HUES48 (cell line): ENCODE data around the gene TNNC1.

Source experiments
- H3K27ac ChIP-seq: one replicate; pipeline ENCODE4 v1.7.0; 2013; ENCODE audit warnings: low read depth, low read length, inconsistent platforms
- H3K27me3 ChIP-seq: 2 replicates; pipeline ENCODE4 v1.6.1; 2013; ENCODE audit warnings: mild to moderate bottlenecking, low read length; ENCODE audit not compliant: control insufficient read depth, insufficient read depth
- H3K36me3 ChIP-seq: 2 replicates; pipeline ENCODE4 v1.6.1; 2013; ENCODE audit warnings: low read length; ENCODE audit not compliant: control insufficient read depth, insufficient read depth
- H3K4me1 ChIP-seq: 2 replicates; pipeline ENCODE4 v1.6.1; 2013; ENCODE audit warnings: mild to moderate bottlenecking, low read length; ENCODE audit not compliant: control insufficient read depth, insufficient read depth
- H3K4me3 ChIP-seq: 2 replicates; pipeline ENCODE4 v1.5.1; 2013; ENCODE audit warnings: mild to moderate bottlenecking, low read depth, low read length
- H3K9ac ChIP-seq: 2 replicates; pipeline ENCODE4 v1.6.1; 2013; ENCODE audit warnings: mild to moderate bottlenecking, low read depth, low read length, moderate library complexity
- H3K9me3 ChIP-seq: 2 replicates; pipeline ENCODE4 v1.6.1; 2013; ENCODE audit warnings: low read length; ENCODE audit not compliant: control insufficient read depth, insufficient read depth

The TNNC1 gene

GRCh38 chr3:52492059-52492458 lies 38.2 kb upstream of the TNNC1 start:
- H3K9me3 ChIP-seq = no peaks in the 10 kb centered on the region
- H3K27ac ChIP-seq = no peak overlapping the region
- H3K9ac ChIP-seq = no peak overlapping the region
- H3K36me3 ChIP-seq = peaks cover 57% of the 10 kb centered on the region
- H3K4me1 ChIP-seq = no peaks in the 10 kb centered on the region
- no peaks in the 10 kb centered on the region for H3K27me3 ChIP-seq
- H3K4me3 ChIP-seq = no peak overlapping the region

- no peaks in the 10 kb centered on the region for H3K4me1 ChIP-seq
- H3K27ac ChIP-seq = no peak overlapping the region
- peaks cover 67% of the 10 kb centered on the region for H3K36me3 ChIP-seq
- H3K27me3 ChIP-seq = no peaks in the 10 kb centered on the region
- H3K9ac ChIP-seq = no peak overlapping the region
- H3K4me3 ChIP-seq = no peak overlapping the region
- H3K9me3 ChIP-seq = no peaks in the 10 kb centered on the region
These were observed 37.2 kb upstream of the TNNC1 start for GRCh38 chr3:52490939-52491526.

GRCh38 chr3:52490035-52490938 lies 36.4 kb upstream of the TNNC1 start:
- Histone ChIP-seq H3K36me3 (peaks cover 74% of the 10 kb centered on the region), H3K4me1 (no peaks in the 10 kb centered on the region), H3K27me3 (no peaks in the 10 kb centered on the region), H3K9me3 (no peaks in the 10 kb centered on the region), H3K27ac (no peak overlapping the region), H3K9ac (no peak overlapping the region), H3K4me3 (no peak overlapping the region)

- Histone ChIP-seq H3K9ac (no peak overlapping the region), H3K4me3 (no peak overlapping the region), H3K27me3 (no peaks in the 10 kb centered on the region), H3K36me3 (peaks cover 81% of the 10 kb centered on the region), H3K4me1 (no peaks in the 10 kb centered on the region), H3K27ac (no peak overlapping the region), H3K9me3 (no peaks in the 10 kb centered on the region)
These were observed 35.6 kb upstream of the TNNC1 start for GRCh38 chr3:52489453-52489852.

- Histone ChIP-seq H3K27ac (no peak overlapping the region), H3K9me3 (no peaks in the 10 kb centered on the region), H3K9ac (no peak overlapping the region), H3K4me1 (no peaks in the 10 kb centered on the region), H3K4me3 (no peak overlapping the region), H3K27me3 (no peaks in the 10 kb centered on the region), H3K36me3 (peaks cover 84% of the 10 kb centered on the region)
These were observed 34.9 kb upstream of the TNNC1 start for GRCh38 chr3:52488746-52489145.

- H3K27me3 ChIP-seq = no peaks in the 10 kb centered on the region
- no peaks in the 10 kb centered on the region for H3K4me1 ChIP-seq
- no peak overlapping the region for H3K27ac ChIP-seq
- no peaks in the 10 kb centered on the region for H3K9me3 ChIP-seq
- peaks cover 89% of the 10 kb centered on the region for H3K36me3 ChIP-seq
- no peak overlapping the region for H3K4me3 ChIP-seq
- no peak overlapping the region for H3K9ac ChIP-seq
These were observed 34.2 kb upstream of the TNNC1 start for GRCh38 chr3:52487788-52488691.

- Histone ChIP-seq H3K4me3 (no peak overlapping the region), H3K9ac (no peak overlapping the region), H3K4me1 (no peaks in the 10 kb centered on the region), H3K27ac (no peak overlapping the region), H3K27me3 (no peaks in the 10 kb centered on the region), H3K36me3 (peaks cover 91% of the 10 kb centered on the region), H3K9me3 (no peaks in the 10 kb centered on the region)
These were observed 33.4 kb upstream of the TNNC1 start for GRCh38 chr3:52487050-52487787.

- Histone ChIP-seq H3K27me3 (no peaks in the 10 kb centered on the region), H3K9ac (no peak overlapping the region), H3K4me1 (no peaks in the 10 kb centered on the region), H3K36me3 (peaks cover 89% of the 10 kb centered on the region), H3K27ac (no peak overlapping the region), H3K4me3 (no peak overlapping the region), H3K9me3 (no peaks in the 10 kb centered on the region)
These were observed 31.0 kb upstream of the TNNC1 start for GRCh38 chr3:52484680-52485461.

- H3K4me3 ChIP-seq = no peak overlapping the region
- no peak overlapping the region for H3K27ac ChIP-seq
- H3K4me1 ChIP-seq = no peaks in the 10 kb centered on the region
- peaks cover 89% of the 10 kb centered on the region for H3K36me3 ChIP-seq
- H3K9me3 ChIP-seq = no peaks in the 10 kb centered on the region
- no peak overlapping the region for H3K9ac ChIP-seq
- H3K27me3 ChIP-seq = no peaks in the 10 kb centered on the region
These were observed 29.9 kb upstream of the TNNC1 start for GRCh38 chr3:52483577-52484381.
